GM12872 (cell line): ENCODE results near the gene NAV2.

Experiments
- TF ChIP-seq, protein P1 (sequence below): IDR thresholded peaks from 3 replicates; pipeline ENCODE4 v1.5.1; 2011; ENCODE audit warnings: low read depth, mild to moderate bottlenecking, low read length, moderate library complexity; ENCODE audit not compliant: insufficient read depth

NAV2 gene

DNA sequence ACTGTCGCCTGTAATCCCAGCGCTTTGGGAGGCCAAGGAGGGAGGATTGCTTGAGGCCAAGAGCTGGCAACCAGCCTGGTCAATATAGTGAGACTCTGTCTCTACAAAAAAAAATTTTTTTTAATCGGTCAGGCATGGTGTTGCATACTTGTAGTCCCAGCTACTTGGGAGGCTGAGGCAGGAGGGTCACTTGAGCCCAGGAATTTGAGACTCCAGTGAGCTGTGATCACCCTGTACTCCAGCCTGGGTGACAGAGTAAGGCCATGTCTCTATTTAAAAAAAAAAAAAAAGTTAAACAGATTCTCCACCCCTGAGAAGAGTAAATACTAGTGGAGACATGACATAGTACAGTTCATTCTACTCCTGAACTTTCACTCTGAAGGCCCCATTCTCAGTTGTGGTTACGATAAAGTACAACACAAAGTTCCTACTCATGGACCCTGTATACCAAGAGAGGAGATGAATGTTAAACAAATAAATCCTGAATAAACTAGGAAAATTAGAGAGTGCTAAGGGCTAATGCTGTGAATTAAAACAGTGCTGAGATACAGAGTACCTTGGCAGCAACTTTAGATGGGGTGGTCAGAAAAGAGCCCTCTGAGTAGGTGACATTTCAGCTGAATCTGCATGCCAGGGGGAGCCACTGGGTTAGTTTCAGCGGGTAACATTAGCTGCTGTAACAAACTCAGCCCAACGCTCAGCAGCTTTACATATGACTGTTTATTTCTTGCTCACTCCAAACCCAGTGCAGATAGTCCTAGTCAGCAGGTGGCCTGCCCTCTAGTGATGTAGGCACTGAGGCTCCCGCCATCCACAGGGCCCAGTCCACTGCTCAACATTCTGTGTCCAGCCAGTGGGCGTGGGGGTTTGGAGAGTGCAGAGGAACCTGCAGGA lies 372.5 kb downstream of the NAV2 start:
- TF ChIP-seq, protein P1, sequence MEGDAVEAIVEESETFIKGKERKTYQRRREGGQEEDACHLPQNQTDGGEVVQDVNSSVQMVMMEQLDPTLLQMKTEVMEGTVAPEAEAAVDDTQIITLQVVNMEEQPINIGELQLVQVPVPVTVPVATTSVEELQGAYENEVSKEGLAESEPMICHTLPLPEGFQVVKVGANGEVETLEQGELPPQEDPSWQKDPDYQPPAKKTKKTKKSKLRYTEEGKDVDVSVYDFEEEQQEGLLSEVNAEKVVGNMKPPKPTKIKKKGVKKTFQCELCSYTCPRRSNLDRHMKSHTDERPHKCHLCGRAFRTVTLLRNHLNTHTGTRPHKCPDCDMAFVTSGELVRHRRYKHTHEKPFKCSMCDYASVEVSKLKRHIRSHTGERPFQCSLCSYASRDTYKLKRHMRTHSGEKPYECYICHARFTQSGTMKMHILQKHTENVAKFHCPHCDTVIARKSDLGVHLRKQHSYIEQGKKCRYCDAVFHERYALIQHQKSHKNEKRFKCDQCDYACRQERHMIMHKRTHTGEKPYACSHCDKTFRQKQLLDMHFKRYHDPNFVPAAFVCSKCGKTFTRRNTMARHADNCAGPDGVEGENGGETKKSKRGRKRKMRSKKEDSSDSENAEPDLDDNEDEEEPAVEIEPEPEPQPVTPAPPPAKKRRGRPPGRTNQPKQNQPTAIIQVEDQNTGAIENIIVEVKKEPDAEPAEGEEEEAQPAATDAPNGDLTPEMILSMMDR = no peak

DNA sequence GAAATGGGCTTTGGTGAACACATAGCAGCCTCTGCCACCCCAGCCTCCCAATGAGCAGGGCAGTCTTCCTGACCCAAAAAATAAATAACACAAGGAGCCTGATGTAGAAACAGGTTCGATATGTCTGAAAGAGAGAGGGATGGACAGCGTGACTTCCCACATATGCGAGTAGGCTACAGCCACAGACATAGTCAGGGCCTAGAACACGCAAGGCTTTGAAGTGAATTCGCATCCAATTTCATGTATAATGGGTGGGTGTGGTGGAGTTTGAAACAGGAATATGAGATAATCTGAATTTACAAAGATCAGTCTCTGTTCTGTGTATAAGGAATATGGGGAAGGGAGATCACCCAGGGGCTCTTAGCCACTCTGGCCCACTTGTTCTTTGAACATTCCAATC lies 373.3 kb downstream of the NAV2 start:
- TF ChIP-seq, protein P1 = no peak

DNA sequence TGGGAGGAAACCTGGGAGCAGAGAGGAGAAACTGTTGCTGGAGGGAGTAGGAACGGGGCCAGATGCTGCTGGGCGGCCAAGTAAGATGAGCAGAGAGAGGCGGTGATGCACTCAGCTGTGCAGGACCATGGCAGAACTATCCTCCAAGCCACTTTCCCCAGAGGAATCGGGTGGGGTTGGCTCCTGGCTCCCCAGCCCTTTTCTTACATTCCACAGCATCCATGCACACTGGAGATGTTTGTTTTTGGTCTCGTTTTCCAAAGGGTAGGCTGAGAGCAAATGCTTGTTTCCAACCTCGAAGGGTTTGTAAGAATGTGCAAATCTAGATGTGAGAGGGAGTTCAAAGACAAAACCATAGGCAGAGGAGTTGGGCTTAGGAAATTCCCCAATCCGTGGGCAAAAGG lies 374.5 kb downstream of the NAV2 start:
- TF ChIP-seq, protein P1 = no peak

DNA sequence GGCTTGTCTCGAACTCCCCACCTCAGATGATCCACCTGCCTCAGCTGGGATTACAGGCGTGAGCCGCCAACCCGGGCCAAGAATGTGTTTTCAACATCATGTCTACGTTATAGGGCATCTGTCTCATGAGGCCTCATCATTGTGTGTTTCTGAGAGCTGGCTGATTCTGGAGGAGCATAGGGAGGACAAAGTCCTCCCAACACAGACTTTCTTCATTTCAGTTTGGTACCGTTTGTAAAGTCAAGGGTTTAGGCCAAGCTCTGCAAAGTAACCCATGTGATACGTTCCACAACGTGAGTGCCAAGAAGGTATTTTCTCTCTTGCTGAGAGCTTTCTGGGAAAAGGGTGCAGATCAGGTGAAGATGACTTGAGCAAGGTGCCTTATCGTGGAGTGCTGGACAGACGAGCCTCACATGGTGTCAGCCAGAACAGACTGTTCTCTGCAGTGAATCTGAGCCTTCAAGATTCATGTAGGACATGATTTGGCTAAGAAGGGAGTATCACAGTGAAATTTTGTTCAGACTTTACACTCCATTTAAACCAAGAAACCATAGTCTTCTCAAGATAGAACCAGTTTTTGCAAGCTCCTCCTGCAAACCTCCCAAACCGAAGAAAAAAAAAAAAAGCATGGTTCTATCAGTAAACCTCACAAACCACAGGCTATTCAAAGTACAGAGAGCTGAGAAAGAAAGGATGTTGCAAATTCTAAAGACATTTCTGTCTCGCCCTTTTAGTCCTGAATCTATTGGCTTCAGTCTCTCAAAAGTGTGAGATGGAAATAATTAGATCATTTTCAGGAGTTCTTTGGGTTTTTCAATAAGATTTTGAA lies 376.0 kb downstream of the NAV2 start:
- TF ChIP-seq, protein P1 = no peak

DNA sequence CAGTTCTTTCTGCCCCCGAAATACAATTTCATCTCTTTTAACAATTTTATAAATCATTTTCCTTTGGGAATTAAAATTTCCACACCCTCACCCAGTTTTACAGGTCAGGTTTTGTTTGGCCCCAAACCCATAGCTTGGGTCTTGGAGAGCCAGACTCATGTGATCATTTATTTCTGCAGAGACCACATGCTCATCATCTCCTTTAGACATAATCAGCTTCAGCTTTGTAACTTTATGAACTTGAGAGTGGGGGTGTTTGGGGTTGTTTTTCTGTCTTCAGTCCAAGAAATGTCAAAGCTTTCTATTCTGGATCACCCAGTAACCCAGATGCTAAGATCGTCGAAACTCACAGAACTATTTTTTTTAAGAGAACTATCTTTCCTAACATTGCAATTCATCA lies 376.7 kb downstream of the NAV2 start:
- TF ChIP-seq, protein P1 = no peak

DNA sequence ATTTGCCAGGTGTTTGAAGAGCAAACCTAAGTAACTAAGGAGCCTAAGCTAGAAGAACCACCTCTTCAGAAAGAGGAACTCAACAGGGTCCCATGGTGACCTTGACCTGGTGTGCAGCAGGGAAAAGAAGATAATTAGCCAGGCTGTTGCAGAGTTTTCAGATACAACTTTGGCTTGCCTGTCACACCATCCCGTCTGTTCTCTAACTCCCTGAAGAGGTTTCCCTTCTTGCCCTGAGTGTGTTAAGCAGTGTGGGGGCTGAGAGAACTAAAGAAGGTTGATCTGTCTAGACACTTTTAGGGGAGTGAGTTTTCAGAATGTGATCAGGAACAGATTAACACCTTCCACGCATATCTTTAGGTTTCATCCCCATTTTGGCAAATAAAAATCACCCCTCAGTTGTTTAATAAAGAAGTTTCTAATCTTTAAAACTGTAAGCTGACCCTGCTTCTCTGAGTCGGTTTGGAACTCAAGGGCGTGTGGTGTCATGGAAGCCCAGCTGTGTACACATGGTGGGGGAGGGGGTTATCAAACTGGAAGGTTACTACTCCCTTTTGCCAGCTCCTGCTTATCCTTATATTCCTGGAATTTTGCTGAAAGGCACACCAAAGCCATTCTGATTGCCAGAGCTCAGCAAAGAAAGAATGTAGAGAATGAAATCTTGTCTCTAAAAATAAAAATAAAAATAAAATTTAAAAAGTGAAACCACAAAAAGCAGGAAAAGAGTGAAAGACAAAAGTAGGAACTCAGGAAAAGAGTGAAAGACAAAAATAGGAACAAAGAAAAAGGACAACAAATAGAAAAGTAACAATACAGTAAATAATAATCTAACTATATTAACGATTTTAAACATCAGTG lies 377.4 kb downstream of the NAV2 start:
- TF ChIP-seq, protein P1 = no peak
